T1000 (cell line): ENCODE results near the gene SLC2A3.
"Not testable (repeated sequence)": the region's sequence is repeated elsewhere in the genome, so short reads cannot be mapped to it uniquely, and the experiment has no call there.

ENCODE experiments used
- DNase-seq: peaks from one replicate; lab custom pipeline; 2025; ENCODE audit warnings: mixed read lengths; lab: John Stamatoyannopoulos, UW

The SLC2A3 gene

GRCh38 chr12:7951671-7952070 is 15.7 kb upstream of the SLC2A3 start:
- DNase-seq = no peak

GRCh38 chr12:7950230-7950943 is 14.4 kb upstream of the SLC2A3 start:
- DNase-seq = not testable (repeated sequence)

GRCh38 chr12:7948589-7949260 is 12.7 kb upstream of the SLC2A3 start:
- DNase-seq = no peak

GRCh38 chr12:7947011-7947410 is 11.0 kb upstream of the SLC2A3 start:
- DNase-seq = no peak

- not testable (repeated sequence) for DNase-seq
These were observed 8.8 kb upstream of the SLC2A3 start for GRCh38 chr12:7944760-7945159.

GRCh38 chr12:7940906-7941305 is 4.9 kb upstream of the SLC2A3 start:
- DNase-seq = no peak

GRCh38 chr12:7937833-7938506 is 2.0 kb upstream of the SLC2A3 start:
- no peak for DNase-seq

- DNase-seq = no peak
These were observed 996 bp downstream of the SLC2A3 start for GRCh38 chr12:7934889-7935492.

- no peak for DNase-seq
These were observed 1.7 kb downstream of the SLC2A3 start for GRCh38 chr12:7934091-7934888.

- DNase-seq = peak; percentile 66
These were observed 2.7 kb downstream of the SLC2A3 start for GRCh38 chr12:7933255-7933726.

- not testable (repeated sequence) for DNase-seq
These were observed 3.3 kb downstream of the SLC2A3 start for GRCh38 chr12:7932599-7933240.

GRCh38 chr12:7929083-7929792 is 6.7 kb downstream of the SLC2A3 start:
- no peak for DNase-seq

- DNase-seq = no peak
These were observed 8.5 kb downstream of the SLC2A3 start for GRCh38 chr12:7927470-7927869.

- DNase-seq = not testable (repeated sequence)
These were observed 9.8 kb downstream of the SLC2A3 start for GRCh38 chr12:7926068-7926666.

- no peak for DNase-seq
These were observed 12.4 kb downstream of the SLC2A3 start for GRCh38 chr12:7923241-7924236.

- not testable (repeated sequence) for DNase-seq
These were observed 14.8 kb downstream of the SLC2A3 start for GRCh38 chr12:7921181-7921580.

GRCh38 chr12:7918268-7918590 is 17.8 kb downstream of the SLC2A3 start:
- DNase-seq = not testable (repeated sequence)

- no peak for DNase-seq
These were observed 18.4 kb downstream of the SLC2A3 start for GRCh38 chr12:7917392-7918267.
